ENCODE results near the gene CNOT6. TPM values are rescaled to one million over a fixed set of nuclear protein-coding genes. Genes with fewer than 3 reads are reported as not detected.

Gene CNOT6
- total RNA-seq, 1 donor from 2014 or later, result 21.7 TPM

DNA sequence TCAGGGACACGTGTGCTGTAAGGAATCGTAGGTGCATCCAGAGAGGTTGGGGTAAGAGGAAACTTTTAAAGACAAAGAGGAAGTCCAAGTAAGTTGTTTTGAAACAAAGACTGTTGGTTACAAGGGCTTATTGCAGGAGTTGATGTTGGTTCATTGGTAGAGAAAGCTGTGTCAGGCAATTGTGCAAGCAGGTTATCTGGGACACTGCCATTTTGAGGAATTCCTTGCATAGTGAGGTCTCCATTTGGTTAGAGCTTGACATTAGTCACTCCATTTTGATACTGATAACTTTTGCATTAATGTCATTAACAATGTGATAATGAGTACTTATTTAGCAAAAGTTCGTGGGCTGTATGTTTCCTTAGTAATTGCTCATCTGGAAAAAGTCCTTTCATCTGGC lies 24.9 kb downstream of the CNOT6 start:
- H3K4me1 ChIP-seq, result no peaks in the 10 kb centered on the region
- no peak for TF ChIP-seq CTCF (IDR thresholded peaks at IDR 0.05)
- peak; percentile 67 for ATAC-seq
- no peaks in the 10 kb centered on the region for H3K36me3 ChIP-seq
- H3K27ac ChIP-seq, result no peak overlapping the region
- intact Hi-C loops (cut with DNase I), result no loop called here
- no peaks in the 10 kb centered on the region for H3K27me3 ChIP-seq
- DNase-seq, result no peak
- no peak overlapping the region for H3K4me3 ChIP-seq
- no peaks in the 10 kb centered on the region for H3K9me3 ChIP-seq

GRCh38 chr5:180521101-180521500 lies 26.9 kb downstream of the CNOT6 start:
- H3K9me3 ChIP-seq, result no peaks in the 10 kb centered on the region
- DNase-seq (no peak), ATAC-seq (no peak)
- no peaks in the 10 kb centered on the region for H3K36me3 ChIP-seq
- H3K27me3 ChIP-seq, result no peaks in the 10 kb centered on the region
- no peak overlapping the region for H3K27ac ChIP-seq
- H3K4me1 ChIP-seq, result no peaks in the 10 kb centered on the region
- intact Hi-C loops (cut with DNase I), result no loop called here
- no peak overlapping the region for H3K4me3 ChIP-seq
- no peak for TF ChIP-seq CTCF (IDR thresholded peaks at IDR 0.05)

DNA sequence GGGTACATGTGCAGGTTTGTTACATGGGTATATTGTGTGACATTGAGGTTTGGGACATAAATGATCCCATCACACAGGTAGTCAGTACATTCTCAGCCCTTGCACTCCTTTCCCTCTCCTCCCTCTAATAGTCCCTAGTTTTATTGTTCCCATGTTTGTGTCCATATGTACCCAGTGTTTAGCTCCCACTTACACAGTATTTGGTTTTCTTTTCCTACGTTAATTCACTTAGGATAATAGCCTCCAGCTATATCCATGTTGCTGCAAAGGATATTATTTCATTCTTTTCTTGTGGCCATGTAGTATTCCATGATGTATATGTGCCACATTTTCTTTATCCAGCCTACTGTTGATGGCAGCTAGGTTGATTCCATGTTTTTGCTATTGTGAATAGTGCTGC lies 27.4 kb downstream of the CNOT6 start:
- Histone ChIP-seq H3K4me1 (no peaks in the 10 kb centered on the region), H3K4me3 (no peak overlapping the region)
- intact Hi-C loops (cut with DNase I), result no loop called here

DNA sequence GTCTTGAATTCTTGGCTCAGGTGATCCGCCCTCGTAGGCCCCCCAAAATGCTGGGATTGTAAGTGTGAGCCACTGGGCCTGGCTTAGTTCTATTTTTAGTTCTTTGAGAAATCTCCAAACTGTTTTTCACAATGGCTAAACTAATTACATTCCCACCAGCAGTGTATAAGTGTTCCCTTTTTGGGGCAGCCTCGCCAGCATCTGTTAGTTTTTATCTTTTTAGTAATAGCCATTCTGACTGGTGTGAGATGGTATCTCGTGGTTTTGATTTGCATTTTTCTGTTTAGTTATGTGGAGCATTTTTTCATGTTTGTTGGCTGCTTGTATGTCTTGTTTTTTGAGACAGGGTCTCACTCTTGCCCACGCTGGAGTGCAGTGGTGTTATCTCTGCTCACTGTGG lies 28.2 kb downstream of the CNOT6 start:
- H3K27me3 ChIP-seq, result no peaks in the 10 kb centered on the region
- intact Hi-C loops (cut with DNase I), result no loop called here
- H3K36me3 ChIP-seq, result no peaks in the 10 kb centered on the region
- no peaks in the 10 kb centered on the region for H3K4me1 ChIP-seq
- H3K4me3 ChIP-seq, result no peak overlapping the region
- TF ChIP-seq CTCF (IDR thresholded peaks at IDR 0.05), result no peak
- H3K27ac ChIP-seq, result no peak overlapping the region
- DNase-seq (no peak), ATAC-seq (no peak)
- H3K9me3 ChIP-seq, result no peaks in the 10 kb centered on the region

More for the DNA sequence above, 27.4 kb downstream of the CNOT6 start:
- no peak for DNase-seq
- ATAC-seq, result no peak
- H3K36me3 ChIP-seq, result no peaks in the 10 kb centered on the region
- no peak overlapping the region for H3K27ac ChIP-seq
- H3K9me3 ChIP-seq, result no peaks in the 10 kb centered on the region
- TF ChIP-seq CTCF (IDR thresholded peaks at IDR 0.05), result no peak
- H3K27me3 ChIP-seq, result no peaks in the 10 kb centered on the region

DNA sequence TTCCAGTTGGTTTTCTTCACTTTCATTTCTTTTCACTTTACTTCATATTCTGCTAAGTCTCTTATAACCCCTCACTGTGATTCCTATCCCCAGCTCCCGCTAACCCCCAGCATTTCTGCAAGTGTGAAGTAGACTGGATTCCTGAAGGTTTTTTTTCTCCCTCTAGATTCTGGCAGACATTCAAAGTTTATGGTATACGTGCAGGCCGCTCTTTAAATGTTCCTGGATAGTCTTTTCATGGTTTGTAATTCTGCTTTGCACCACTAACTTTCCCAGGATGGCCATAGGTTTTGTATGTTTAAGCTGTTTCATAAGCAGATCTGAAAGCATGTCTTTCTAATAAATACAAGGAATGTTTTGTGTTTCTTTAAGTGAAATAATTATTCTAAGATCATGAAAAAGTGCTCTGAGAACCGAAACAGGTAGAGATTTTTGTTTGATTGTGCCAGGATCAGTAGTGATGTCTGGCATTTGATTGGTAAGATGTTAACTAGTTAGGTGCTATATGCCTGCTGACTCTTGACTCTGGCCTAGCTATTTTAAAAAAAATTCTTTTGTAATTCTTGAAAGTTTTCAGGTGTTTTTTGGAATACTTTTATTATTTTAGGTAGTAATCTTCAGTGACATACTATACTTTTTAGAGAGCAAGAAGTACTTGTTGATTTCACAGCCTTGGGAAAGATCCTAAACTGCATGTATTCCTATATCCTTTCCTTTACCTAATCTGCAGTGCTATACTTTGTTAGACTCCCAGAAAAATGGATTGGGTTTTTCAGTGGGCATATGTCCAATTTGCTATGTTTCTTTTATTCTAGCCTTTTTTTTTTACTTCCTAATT lies 29.7 kb downstream of the CNOT6 start:
- H3K4me3 ChIP-seq, result no peak overlapping the region
- no peak overlapping the region for H3K27ac ChIP-seq
- intact Hi-C loops (cut with DNase I), result no loop called here
- no peaks in the 10 kb centered on the region for H3K9me3 ChIP-seq
- no peak for TF ChIP-seq CTCF (IDR thresholded peaks at IDR 0.05)
- no peak for DNase-seq
- ATAC-seq, result no peak
- no peaks in the 10 kb centered on the region for H3K36me3 ChIP-seq
- no peaks in the 10 kb centered on the region for H3K4me1 ChIP-seq
- H3K27me3 ChIP-seq, result no peaks in the 10 kb centered on the region

Data from upper lobe of right lung (tissue), 1 donor.